ENCODE measurements around the gene MYO3B. TPM values are rescaled to one million over a fixed set of nuclear protein-coding genes. Genes with fewer than 3 reads are reported as not detected.

MYO3B gene
- total RNA-seq, 2 experiments from 2014 or later = not detected

- Histone ChIP-seq H3K4me3 (ENCODE audit: low read depth, low read length, poor library complexity, severe bottlenecking) (no peak overlapping the region), H3K4me1 (ENCODE audit: insufficient read depth, low read length, poor library complexity, severe bottlenecking) (no peaks in the 10 kb centered on the region), H4K20me1 (ENCODE audit: insufficient read depth, low read length) (no peaks in the 10 kb centered on the region), H3K27ac (ENCODE audit: low read depth, low read length, poor library complexity, severe bottlenecking) (no peak overlapping the region), H3K4me2 (ENCODE audit: low read length) (no peak overlapping the region), H2AFZ (ENCODE audit: low read length) (no peak overlapping the region), H3K36me3 (ENCODE audit: insufficient read depth, low read length) (no peaks in the 10 kb centered on the region), H3K9me2 (ENCODE audit: insufficient read depth, low read length) (no peaks in the 10 kb centered on the region), H3K79me2 (ENCODE audit: insufficient read depth, low read depth, low read length) (no peaks in the 10 kb centered on the region), H3K9me3 (ENCODE audit: low read length) (no peaks in the 10 kb centered on the region)
- TF ChIP-seq EZH2phosphoT487 (IDR thresholded peaks at IDR 0.05; ENCODE audit: borderline replicate concordance, low read depth, low read length) = no peak
- intact Hi-C loops (cut with micrococcal nuclease; ENCODE audit: unreplicated experiment) = no loop called here
- ChIA-PET CTCF (ENCODE audit: unreplicated experiment) (no interaction called here), POLR2A (interaction anchor here (0.6 kb wide), 1 partner anchor 680 kb away, joined by 4 read pairs; no protein-coding TSS in a partner anchor)
- BruUV-seq (replicated peaks) = no TSS peak
- no peak for DNase-seq (ENCODE audit: low spot score)
These were observed 23.3 kb downstream of the MYO3B start for GRCh38 chr2:170201275-170201674.

DNA sequence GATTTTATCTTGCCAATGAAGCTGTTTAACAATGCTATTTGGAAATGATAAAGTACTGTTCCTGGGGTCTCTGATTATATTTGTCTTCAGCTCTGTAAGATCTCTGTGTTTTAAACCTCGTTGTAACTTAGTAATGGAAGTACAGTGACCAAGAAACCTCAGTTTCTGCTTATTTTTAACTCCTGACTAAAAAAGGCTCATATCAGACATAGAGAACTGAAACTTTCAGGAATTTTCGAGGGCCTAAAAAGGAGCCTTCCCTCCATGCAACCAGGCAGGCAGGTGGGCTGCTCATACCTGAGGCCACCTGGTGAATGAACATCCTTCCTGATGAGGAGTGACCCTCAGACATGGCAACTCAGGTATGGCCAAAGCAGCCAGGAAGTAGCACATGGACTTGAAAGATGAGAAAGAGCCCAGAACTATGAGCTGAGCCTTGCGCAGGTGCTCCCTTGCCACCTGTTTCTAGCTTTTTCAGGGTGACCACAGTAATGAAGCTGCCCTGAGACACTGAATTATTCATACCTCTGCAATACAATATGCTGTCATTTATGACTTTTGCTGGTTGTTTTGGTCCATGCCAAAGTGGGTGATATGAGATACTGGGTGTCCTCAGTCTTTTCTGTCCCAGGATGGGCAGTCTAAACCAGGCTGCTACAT, 23.9 kb downstream of the MYO3B start:
- no peak for DNase-seq (ENCODE audit: low spot score)
- H3K9me3 ChIP-seq (ENCODE audit: low read length) = no peaks in the 10 kb centered on the region
- ChIA-PET POLR2A (interaction anchor here (0.6 kb wide), 1 partner anchor 680 kb away, joined by 4 read pairs; no protein-coding TSS in a partner anchor), CTCF (ENCODE audit: unreplicated experiment) (no interaction called here)
- H3K36me3 ChIP-seq (ENCODE audit: insufficient read depth, low read length) = no peaks in the 10 kb centered on the region
- H3K4me2 ChIP-seq (ENCODE audit: low read length) = no peak overlapping the region
- H3K79me2 ChIP-seq (ENCODE audit: insufficient read depth, low read depth, low read length) = no peaks in the 10 kb centered on the region
- H3K4me3 ChIP-seq (ENCODE audit: low read depth, low read length, poor library complexity, severe bottlenecking) = no peak overlapping the region
- BruUV-seq (replicated peaks) = no TSS peak
- H3K4me1 ChIP-seq (ENCODE audit: insufficient read depth, low read length, poor library complexity, severe bottlenecking) = no peaks in the 10 kb centered on the region
- no peaks in the 10 kb centered on the region for H4K20me1 ChIP-seq (ENCODE audit: insufficient read depth, low read length)
- H3K9me2 ChIP-seq (ENCODE audit: insufficient read depth, low read length) = no peaks in the 10 kb centered on the region
- TF ChIP-seq EZH2phosphoT487 (IDR thresholded peaks at IDR 0.05; ENCODE audit: borderline replicate concordance, low read depth, low read length) = no peak
- TF ChIP-seq CTCF (conservative IDR thresholded peaks at IDR 0.05; ENCODE audit: low read length) = no peak
- no peak overlapping the region for H2AFZ ChIP-seq (ENCODE audit: low read length)
- no peak overlapping the region for H3K27ac ChIP-seq (ENCODE audit: low read depth, low read length, poor library complexity, severe bottlenecking)
- intact Hi-C loops (cut with micrococcal nuclease; ENCODE audit: unreplicated experiment) = no loop called here

DNA sequence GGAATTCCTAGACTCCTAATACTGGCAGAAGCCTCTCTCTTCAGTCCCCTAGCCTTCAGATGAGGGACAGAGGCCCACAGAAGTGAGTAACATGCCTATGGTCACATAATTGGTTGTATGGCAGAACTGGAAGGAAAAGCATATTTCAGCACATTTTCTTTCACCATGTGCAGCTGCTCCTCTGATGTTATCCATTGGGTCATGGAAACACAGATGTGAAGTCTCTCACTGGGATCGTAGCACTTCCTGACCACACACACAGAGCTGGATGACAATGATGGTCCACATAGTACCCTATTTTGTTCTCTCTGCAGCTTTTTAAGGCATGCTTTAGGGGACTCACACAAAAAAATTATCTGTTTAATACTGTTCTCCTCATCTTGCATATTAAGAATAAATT, 24.5 kb downstream of the MYO3B start:
- H3K4me1 ChIP-seq (ENCODE audit: insufficient read depth, low read length, poor library complexity, severe bottlenecking) = no peaks in the 10 kb centered on the region
- H4K20me1 ChIP-seq (ENCODE audit: insufficient read depth, low read length) = no peaks in the 10 kb centered on the region
- H3K79me2 ChIP-seq (ENCODE audit: insufficient read depth, low read depth, low read length) = no peaks in the 10 kb centered on the region
- H3K4me3 ChIP-seq (ENCODE audit: low read depth, low read length, poor library complexity, severe bottlenecking) = no peak overlapping the region
- no peaks in the 10 kb centered on the region for H3K36me3 ChIP-seq (ENCODE audit: insufficient read depth, low read length)
- no peak for DNase-seq (ENCODE audit: low spot score)
- ChIA-PET POLR2A (no interaction called here), CTCF (ENCODE audit: unreplicated experiment) (no interaction called here)
- H3K27ac ChIP-seq (ENCODE audit: low read depth, low read length, poor library complexity, severe bottlenecking) = no peak overlapping the region
- BruUV-seq (replicated peaks) = no TSS peak
- H2AFZ ChIP-seq (ENCODE audit: low read length) = no peak overlapping the region
- H3K9me3 ChIP-seq (ENCODE audit: low read length) = no peaks in the 10 kb centered on the region
- no peak overlapping the region for H3K4me2 ChIP-seq (ENCODE audit: low read length)
- no peak for TF ChIP-seq EZH2phosphoT487 (IDR thresholded peaks at IDR 0.05; ENCODE audit: borderline replicate concordance, low read depth, low read length)
- TF ChIP-seq CTCF (conservative IDR thresholded peaks at IDR 0.05; ENCODE audit: low read length) = no peak
- intact Hi-C loops (cut with micrococcal nuclease; ENCODE audit: unreplicated experiment) = no loop called here
- no peaks in the 10 kb centered on the region for H3K9me2 ChIP-seq (ENCODE audit: insufficient read depth, low read length)
